ENCODE results near the gene TBC1D22A. TPM values are rescaled to one million over a fixed set of nuclear protein-coding genes. Genes with fewer than 3 reads are reported as not detected.

Gene TBC1D22A
- total and polyA plus RNA-seq, 10 of the 15 experiments (the other 5 are each of a cell fraction or from before 2014, with no cell fraction given) = 0.63 to 44.7 (median 27.4) TPM

- TF ChIP-seq REST (IDR thresholded peaks at IDR 0.05; ENCODE audit: low read depth, low read length) = no peak
- no peak for TF ChIP-seq HDGF (IDR thresholded peaks at IDR 0.05)
- no peak for TF ChIP-seq RFX5 (IDR thresholded peaks at IDR 0.05; ENCODE audit: low read depth, low read length)
- TF ChIP-seq BACH1 (IDR thresholded peaks at IDR 0.05; ENCODE audit: borderline replicate concordance) = no peak
- TF ChIP-seq RUNX3 (IDR thresholded peaks at IDR 0.05; ENCODE audit: low read length) = no peak
- no peak for TF ChIP-seq ESRRA (IDR thresholded peaks at IDR 0.05; ENCODE audit: low read length)
Measured at GRCh38 chr22:47130883-47131631, 368.6 kb downstream of the TBC1D22A start (continued).

- intact Hi-C loops (cut with micrococcal nuclease; ENCODE audit: unreplicated experiment) = no loop called here
- H3K4me2 ChIP-seq (ENCODE audit: control insufficient read depth, insufficient read depth) = no peak overlapping the region
- no peaks in the 10 kb centered on the region for H3K4me1 ChIP-seq (ENCODE audit: control insufficient read depth, insufficient read depth, low read length)
- H3K27me3 ChIP-seq (replicated peaks in 1 of 2; ENCODE audit: control insufficient read depth in 2 of 2, insufficient read depth in 2 of 2, low read length in 1 of 2) = no peaks in the 10 kb centered on the region
- H3K36me3 ChIP-seq (ENCODE audit: control insufficient read depth in 2 of 2, insufficient read depth in 2 of 2, low read length in 1 of 2) = peaks cover 0 to 1% of the 10 kb centered on the region in 2 experiments; a peak in 2 of 4 replicates
- ChIA-PET POLR2A (no interaction called here), RAD21 (ENCODE audit: unreplicated experiment) (no interaction called here), SMC1A (ENCODE audit: uncharacterized antibody, unreplicated experiment) (no interaction called here), CTCF (no interaction called here)
- peaks cover 3% of the 10 kb centered on the region; the same call in 1 of the 2 replicates for H4K20me1 ChIP-seq (ENCODE audit: control insufficient read depth, insufficient read depth)
- ATAC-seq (no peak), FAIRE-seq (no peak), DNase-seq (ENCODE audit: low read depth, low spot score) (no peak)
- 90% methylated on average over 20 of the region's 21 CpGs for WGBS (ENCODE audit: insufficient coverage, insufficient replicate concordance, low lambda C conversion rate, missing lambda C conversion rate)
- H3K27ac ChIP-seq (ENCODE audit: control insufficient read depth, insufficient read depth) = no peak overlapping the region
- H3K9ac ChIP-seq (ENCODE audit: control insufficient read depth, insufficient read depth, low read length) = no peak overlapping the region
- H3K9me3 ChIP-seq (replicated peaks; ENCODE audit: control insufficient read depth, insufficient read depth, low read length) = no peaks in the 10 kb centered on the region
- H3K4me3 ChIP-seq = no peak overlapping the region
- BruUV-seq (replicated peaks) = no TSS peak
- in situ Hi-C loops (cut with MboI) = no loop called here
- no peak overlapping the region for H2AFZ ChIP-seq (ENCODE audit: control insufficient read depth, low read depth, low read length)
- no peaks in the 10 kb centered on the region for H3K79me2 ChIP-seq (ENCODE audit: control insufficient read depth, insufficient read depth, low read length)
- TF ChIP-seq SMC3 (IDR thresholded peaks at IDR 0.05; ENCODE audit: borderline replicate concordance, low read length) (no peak), SMARCA5 (IDR thresholded peaks at IDR 0.05) (no peak), TCF12 (IDR thresholded peaks at IDR 0.05; ENCODE audit: low read depth, low read length) (no peak), IKZF2 (IDR thresholded peaks at IDR 0.05) (no peak), HSF1 (IDR thresholded peaks at IDR 0.05; ENCODE audit: low read depth, low read length) (no peak), JUNB (IDR thresholded peaks at IDR 0.05) (no peak), USF2 (IDR thresholded peaks at IDR 0.05; ENCODE audit: borderline replicate concordance, low read depth, low read length) (no peak), DPF2 (IDR thresholded peaks at IDR 0.05) (no peak)
Measured at GRCh38 chr22:47131632-47132427, 369.4 kb downstream of the TBC1D22A start.

All from GM12878 (cell line).